ENCODE data around the gene GRIPAP1. TPM values are rescaled to one million over a fixed set of nuclear protein-coding genes. Genes with fewer than 3 reads are reported as not detected.

The GRIPAP1 gene
- polyA plus RNA-seq, 1 donor, result 51.4 TPM

GRCh38 chrX:48939524-48940228 is 62.4 kb downstream of the GRIPAP1 start:
- WGBS (ENCODE audit: insufficient coverage, low lambda C conversion rate), result no CpG with 5 or more reads among the region's 3 CpGs
- Histone ChIP-seq H3K9me3 (ENCODE audit: control insufficient read depth, low read depth, low read length) (no peaks in the 10 kb centered on the region), H3K27me3 (ENCODE audit: control insufficient read depth, insufficient read depth, low read length) (no peaks in the 10 kb centered on the region), H3K27ac (ENCODE audit: low read length) (peak overlapping the region; percentile 6), H3K36me3 (ENCODE audit: control insufficient read depth, insufficient read depth, low read length) (peaks cover 25% of the 10 kb centered on the region), H3K4me3 (ENCODE audit: low read length) (no peak overlapping the region), H3K4me1 (ENCODE audit: control insufficient read depth, insufficient read depth, low read length) (peaks cover 57% of the 10 kb centered on the region)
- no peak for DNase-seq

GRCh38 chrX:48938721-48939425 is 63.2 kb downstream of the GRIPAP1 start:
- H3K4me1 ChIP-seq (ENCODE audit: control insufficient read depth, insufficient read depth, low read length), result peaks cover 57% of the 10 kb centered on the region
- peak overlapping the region; percentile 43 for H3K27ac ChIP-seq (ENCODE audit: low read length)
- peaks cover 29% of the 10 kb centered on the region for H3K36me3 ChIP-seq (ENCODE audit: control insufficient read depth, insufficient read depth, low read length)
- no peaks in the 10 kb centered on the region for H3K9me3 ChIP-seq (ENCODE audit: control insufficient read depth, low read depth, low read length)
- no peak overlapping the region for H3K4me3 ChIP-seq (ENCODE audit: low read length)
- DNase-seq, result peak; percentile 13 to 32
- no peaks in the 10 kb centered on the region for H3K27me3 ChIP-seq (ENCODE audit: control insufficient read depth, insufficient read depth, low read length)
- no CpG with 5 or more reads among the region's 1 CpG for WGBS (ENCODE audit: insufficient coverage, low lambda C conversion rate)

- WGBS (ENCODE audit: insufficient coverage, low lambda C conversion rate), result no CpG with 5 or more reads among the region's 9 CpGs
Observed at GRCh38 chrX:48937054-48937907, 64.8 kb downstream of the GRIPAP1 start.

DNA sequence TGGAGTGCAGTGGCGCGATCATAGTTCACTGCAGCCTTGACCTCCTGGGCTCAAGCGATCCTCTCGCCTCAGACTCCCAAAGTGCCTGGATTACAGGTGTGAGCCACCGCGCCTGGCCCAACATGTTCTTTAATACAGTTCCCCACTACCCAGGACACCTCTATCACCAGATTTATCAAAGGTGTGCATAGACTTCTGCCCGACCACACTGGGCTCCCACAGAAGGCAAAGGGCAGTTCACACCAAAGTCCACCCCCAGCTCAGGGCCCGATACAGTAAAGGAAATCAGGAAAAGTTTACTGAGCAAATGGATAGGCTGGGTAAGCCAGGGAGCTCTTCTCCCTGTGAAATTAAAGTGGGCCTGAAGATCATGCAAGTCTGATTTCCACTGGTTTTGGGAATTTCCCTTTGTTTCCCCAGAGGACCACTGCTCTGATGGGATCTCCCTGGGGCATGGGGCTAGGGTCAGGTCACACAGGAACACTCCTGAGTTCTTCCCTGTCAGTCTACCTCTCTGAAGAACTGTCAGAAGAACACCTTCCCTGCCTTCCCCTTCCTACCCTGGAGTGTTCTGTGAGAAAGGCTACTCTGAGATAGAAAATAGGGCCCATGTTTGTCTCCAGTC is 65.5 kb downstream of the GRIPAP1 start:
- no CpG with 5 or more reads among the region's 8 CpGs for WGBS (ENCODE audit: insufficient coverage, low lambda C conversion rate)
- no peak for DNase-seq
- no peak overlapping the region for H3K4me3 ChIP-seq (ENCODE audit: low read length)
- H3K4me1 ChIP-seq (ENCODE audit: control insufficient read depth, insufficient read depth, low read length), result peaks cover 49% of the 10 kb centered on the region
- H3K36me3 ChIP-seq (ENCODE audit: control insufficient read depth, insufficient read depth, low read length), result peaks cover 30% of the 10 kb centered on the region
- no peaks in the 10 kb centered on the region for H3K27me3 ChIP-seq (ENCODE audit: control insufficient read depth, insufficient read depth, low read length)
- peak overlapping the region; percentile 72 for H3K27ac ChIP-seq (ENCODE audit: low read length)
- H3K9me3 ChIP-seq (ENCODE audit: control insufficient read depth, low read depth, low read length), result no peaks in the 10 kb centered on the region

More at GRCh38 chrX:48937054-48937907, 64.8 kb downstream of the GRIPAP1 start:
- no peak overlapping the region for H3K4me3 ChIP-seq (ENCODE audit: low read length)
- H3K27ac ChIP-seq (ENCODE audit: low read length), result peak overlapping the region; percentile 72
- H3K27me3 ChIP-seq (ENCODE audit: control insufficient read depth, insufficient read depth, low read length), result no peaks in the 10 kb centered on the region
- peaks cover 30% of the 10 kb centered on the region for H3K36me3 ChIP-seq (ENCODE audit: control insufficient read depth, insufficient read depth, low read length)
- H3K9me3 ChIP-seq (ENCODE audit: control insufficient read depth, low read depth, low read length), result no peaks in the 10 kb centered on the region
- H3K4me1 ChIP-seq (ENCODE audit: control insufficient read depth, insufficient read depth, low read length), result peaks cover 51% of the 10 kb centered on the region
- peak; percentile 19 to 62 for DNase-seq

DNA sequence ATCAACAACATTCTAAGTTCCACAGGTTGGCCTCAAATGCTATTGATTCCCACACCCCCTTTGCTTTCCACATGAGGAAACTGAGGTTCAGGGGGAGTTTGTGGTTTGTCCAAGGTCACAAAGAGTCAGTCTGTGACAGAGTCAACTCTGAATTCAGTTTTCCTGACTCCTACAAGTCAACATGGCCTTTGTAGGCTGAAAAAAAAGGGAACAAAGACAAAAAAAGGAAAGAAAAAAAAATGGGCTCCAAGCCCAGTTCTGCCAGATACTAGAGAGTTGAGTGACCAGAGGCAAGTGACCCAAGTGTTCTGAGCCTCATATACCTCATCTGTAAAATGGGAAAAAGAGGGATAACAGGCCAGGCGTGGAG is 66.8 kb downstream of the GRIPAP1 start:
- no CpG with 5 or more reads among the region's 1 CpG for WGBS (ENCODE audit: insufficient coverage, low lambda C conversion rate)
- DNase-seq, result no peak
- Histone ChIP-seq H3K4me1 (ENCODE audit: control insufficient read depth, insufficient read depth, low read length) (peaks cover 36% of the 10 kb centered on the region), H3K9me3 (ENCODE audit: control insufficient read depth, low read depth, low read length) (no peaks in the 10 kb centered on the region), H3K27ac (ENCODE audit: low read length) (no peak overlapping the region), H3K4me3 (ENCODE audit: low read length) (no peak overlapping the region), H3K36me3 (ENCODE audit: control insufficient read depth, insufficient read depth, low read length) (peaks cover 29% of the 10 kb centered on the region), H3K27me3 (ENCODE audit: control insufficient read depth, insufficient read depth, low read length) (no peaks in the 10 kb centered on the region)

DNA sequence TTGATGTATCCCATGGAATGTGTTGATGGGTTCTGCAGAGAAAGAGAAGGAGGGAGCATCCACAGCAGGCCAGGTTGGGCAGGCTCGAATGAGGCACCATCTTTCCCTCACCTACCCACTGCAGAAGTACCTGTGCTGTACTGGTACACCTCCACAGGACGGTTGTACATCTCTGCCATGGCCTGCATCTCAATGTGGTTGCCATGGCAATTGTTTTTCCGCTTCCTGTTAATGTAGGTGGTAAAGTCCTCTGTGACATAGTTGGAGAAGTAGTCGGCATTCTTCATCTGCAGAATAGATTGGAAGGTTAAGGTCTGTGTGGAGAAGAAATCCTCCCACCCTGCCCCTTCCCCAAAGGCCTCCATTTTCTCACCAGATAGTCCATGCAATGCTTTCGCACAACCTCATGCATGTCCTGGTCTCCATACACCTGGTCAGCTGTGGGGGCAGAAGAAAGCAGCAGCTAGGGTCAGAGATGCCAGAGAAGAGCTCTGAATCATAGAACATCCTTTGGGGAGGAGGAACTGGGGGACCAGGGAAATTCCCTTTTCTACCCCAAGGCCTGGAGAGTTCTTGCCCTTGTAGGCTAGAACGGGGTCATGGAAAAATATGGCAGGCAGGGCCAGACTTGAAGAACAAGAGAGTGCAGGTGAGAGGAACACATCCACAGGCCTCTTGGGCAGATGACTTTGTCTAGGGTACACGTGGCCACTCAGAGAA is 67.3 kb downstream of the GRIPAP1 start:
- Histone ChIP-seq H3K4me1 (ENCODE audit: control insufficient read depth, insufficient read depth, low read length) (peaks cover 32% of the 10 kb centered on the region), H3K27me3 (ENCODE audit: control insufficient read depth, insufficient read depth, low read length) (no peaks in the 10 kb centered on the region), H3K4me3 (ENCODE audit: low read length) (no peak overlapping the region), H3K9me3 (ENCODE audit: control insufficient read depth, low read depth, low read length) (no peaks in the 10 kb centered on the region), H3K27ac (ENCODE audit: low read length) (no peak overlapping the region), H3K36me3 (ENCODE audit: control insufficient read depth, insufficient read depth, low read length) (peaks cover 29% of the 10 kb centered on the region)
- WGBS (ENCODE audit: insufficient coverage, low lambda C conversion rate), result no CpG with 5 or more reads among the region's 7 CpGs
- DNase-seq, result no peak

DNA sequence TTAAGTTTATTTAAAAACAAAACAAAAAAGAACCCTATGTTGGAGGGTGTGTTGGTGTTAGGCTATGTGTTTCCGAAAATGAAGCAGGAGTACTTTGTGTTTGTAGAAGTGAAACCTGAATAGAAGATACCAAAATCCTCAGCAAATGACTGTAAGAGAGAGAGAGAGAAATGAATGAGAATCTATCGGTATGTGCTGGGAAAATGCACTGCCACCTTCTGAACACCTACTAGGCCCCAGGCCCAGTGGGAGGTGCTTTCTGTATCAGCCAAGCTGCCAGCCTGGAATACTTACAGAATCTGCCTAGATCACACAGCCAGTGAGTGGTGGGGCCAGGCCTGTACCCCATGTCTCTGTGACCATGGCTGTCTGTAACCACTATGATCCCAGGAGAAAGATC is 68.3 kb downstream of the GRIPAP1 start:
- no peaks in the 10 kb centered on the region for H3K27me3 ChIP-seq (ENCODE audit: control insufficient read depth, insufficient read depth, low read length)
- H3K4me1 ChIP-seq (ENCODE audit: control insufficient read depth, insufficient read depth, low read length), result peaks cover 22% of the 10 kb centered on the region
- H3K36me3 ChIP-seq (ENCODE audit: control insufficient read depth, insufficient read depth, low read length), result peaks cover 27% of the 10 kb centered on the region
- H3K27ac ChIP-seq (ENCODE audit: low read length), result no peak overlapping the region
- WGBS (ENCODE audit: insufficient coverage, low lambda C conversion rate), result no CpG with 5 or more reads among the region's 2 CpGs
- H3K9me3 ChIP-seq (ENCODE audit: control insufficient read depth, low read depth, low read length), result no peaks in the 10 kb centered on the region
- no peak for DNase-seq
- no peak overlapping the region for H3K4me3 ChIP-seq (ENCODE audit: low read length)

GRCh38 chrX:48927736-48928382 is 74.2 kb downstream of the GRIPAP1 start:
- DNase-seq, result no peak
- Histone ChIP-seq H3K36me3 (ENCODE audit: control insufficient read depth, insufficient read depth, low read length) (peaks cover 36% of the 10 kb centered on the region), H3K4me1 (ENCODE audit: control insufficient read depth, insufficient read depth, low read length) (no peaks in the 10 kb centered on the region), H3K27me3 (ENCODE audit: control insufficient read depth, insufficient read depth, low read length) (no peaks in the 10 kb centered on the region), H3K27ac (ENCODE audit: low read length) (no peak overlapping the region), H3K9me3 (ENCODE audit: control insufficient read depth, low read depth, low read length) (no peaks in the 10 kb centered on the region), H3K4me3 (ENCODE audit: low read length) (no peak overlapping the region)
- no CpG with 5 or more reads among the region's 2 CpGs for WGBS (ENCODE audit: insufficient coverage, low lambda C conversion rate)

GRCh38 chrX:48927123-48927522 is 74.9 kb downstream of the GRIPAP1 start:
- no peak for DNase-seq
- Histone ChIP-seq H3K4me3 (ENCODE audit: low read length) (no peak overlapping the region), H3K27me3 (ENCODE audit: control insufficient read depth, insufficient read depth, low read length) (no peaks in the 10 kb centered on the region), H3K4me1 (ENCODE audit: control insufficient read depth, insufficient read depth, low read length) (no peaks in the 10 kb centered on the region), H3K27ac (ENCODE audit: low read length) (no peak overlapping the region), H3K9me3 (ENCODE audit: control insufficient read depth, low read depth, low read length) (no peaks in the 10 kb centered on the region), H3K36me3 (ENCODE audit: control insufficient read depth, insufficient read depth, low read length) (peaks cover 39% of the 10 kb centered on the region)
- WGBS (ENCODE audit: insufficient coverage, low lambda C conversion rate), result no CpG with 5 or more reads among the region's 5 CpGs

All from large intestine (tissue), 3 donors.